Fibroblast of skin of left quadriceps (primary cell): ENCODE results near the gene SCCPDH.
"Not testable (repeated sequence)": the region's sequence is repeated elsewhere in the genome, so short reads cannot be mapped to it uniquely, and the experiment has no call there.

Source experiments
- DNase-seq, 2 experiments: peaks; one replicate each; pipeline ENCODE4 v3.0.0-alpha.2; 2013; ENCODE audit warnings: low read depth in 2 of 2

Gene SCCPDH

GRCh38 chr1:246705368-246705767 lies 18.8 kb upstream of the SCCPDH start:
- peak; percentile 94 to 95 for DNase-seq

- DNase-seq: no peak
These were observed 16.0 kb upstream of the SCCPDH start for GRCh38 chr1:246708166-246708565.

DNA sequence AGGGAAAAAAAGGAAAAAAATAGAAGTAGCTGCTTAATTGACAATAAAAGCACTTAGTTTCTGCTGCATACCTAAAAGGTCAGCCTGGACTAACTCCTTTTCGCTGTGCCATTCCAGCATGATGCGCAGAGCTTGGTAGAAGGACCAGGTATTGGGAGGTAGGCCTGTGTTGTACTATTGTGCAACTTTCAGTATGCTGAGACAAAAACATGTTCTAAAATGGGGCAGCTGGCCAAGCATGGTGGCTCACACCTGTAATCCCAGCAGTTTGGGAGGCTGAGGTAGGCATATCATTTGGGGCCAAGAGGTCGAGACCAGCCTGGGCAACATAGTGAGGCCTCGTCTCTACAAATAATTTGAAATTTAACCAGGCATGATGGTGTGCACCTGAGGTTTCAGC lies 15.0 kb upstream of the SCCPDH start:
- no peak for DNase-seq

GRCh38 chr1:246709835-246710234 lies 14.4 kb upstream of the SCCPDH start:
- DNase-seq: no peak

DNA sequence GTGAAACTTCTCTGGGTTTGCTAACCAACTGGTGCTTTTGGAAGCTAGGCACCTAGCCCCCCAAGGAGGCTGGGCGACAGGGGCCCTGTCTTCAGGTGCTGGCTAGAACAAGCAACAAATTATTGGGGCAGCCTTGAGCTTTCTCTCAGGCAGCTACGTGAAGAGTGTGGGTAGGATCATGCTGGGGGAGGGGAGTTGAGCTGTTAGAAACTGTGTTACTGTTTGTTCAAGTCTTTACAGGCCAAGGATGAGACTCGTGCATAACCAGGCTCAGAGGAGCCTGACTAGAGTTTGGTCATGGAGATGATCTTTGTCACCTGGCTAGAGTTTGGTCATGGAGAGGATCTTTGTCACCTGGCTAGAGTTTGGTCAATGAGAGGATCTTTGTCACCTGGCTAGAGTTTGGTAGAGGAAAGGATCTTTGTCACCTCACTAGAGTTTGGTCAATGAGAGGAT lies 12.6 kb upstream of the SCCPDH start:
- DNase-seq: no peak

- not testable (repeated sequence) for DNase-seq
These were observed 11.8 kb upstream of the SCCPDH start for GRCh38 chr1:246712428-246712827.

GRCh38 chr1:246719361-246719760 lies 4.8 kb upstream of the SCCPDH start:
- DNase-seq: not testable (repeated sequence)

DNA sequence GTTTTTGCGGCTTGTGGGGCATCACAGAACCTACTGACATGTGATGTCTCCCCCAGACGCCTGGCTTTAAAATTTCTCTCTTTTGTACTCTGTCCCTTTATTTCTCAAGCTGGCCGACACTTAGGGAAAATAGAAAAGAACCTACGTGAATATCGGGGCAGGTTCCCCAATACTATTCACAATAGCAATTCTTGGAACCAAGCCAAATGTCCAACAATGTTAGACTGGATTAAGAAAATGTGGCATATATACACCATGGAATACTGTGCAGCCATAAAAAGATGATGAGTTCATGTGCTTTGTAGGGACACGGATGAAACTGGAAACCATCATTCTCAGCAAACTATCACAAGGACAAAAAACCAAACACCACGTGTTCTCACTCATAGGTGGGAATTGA lies 3.4 kb upstream of the SCCPDH start:
- DNase-seq: not testable (repeated sequence)

- DNase-seq: no peak
These were observed 1.5 kb upstream of the SCCPDH start for GRCh38 chr1:246722720-246723119.

GRCh38 chr1:246724731-246725095 lies 504 bp downstream of the SCCPDH start:
- DNase-seq: no peak

DNA sequence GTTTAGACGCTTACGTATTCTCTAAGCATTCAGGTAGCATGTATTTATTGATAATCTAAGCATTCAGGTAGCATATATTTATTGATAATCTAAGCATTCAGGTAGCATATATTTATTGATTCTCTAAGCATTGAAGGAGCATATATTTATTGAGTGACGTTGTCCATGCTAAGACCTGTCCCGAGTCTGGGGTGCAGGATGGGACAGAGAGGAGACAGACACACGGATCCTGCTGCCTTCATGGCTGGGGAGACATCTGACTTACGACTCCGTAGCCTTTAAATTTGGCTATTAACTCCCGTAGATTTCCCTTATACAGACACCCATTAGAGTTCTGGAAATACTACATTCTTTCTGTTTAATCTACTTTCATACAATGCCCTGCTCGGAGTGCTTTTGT lies 982 bp downstream of the SCCPDH start:
- DNase-seq: no peak

DNA sequence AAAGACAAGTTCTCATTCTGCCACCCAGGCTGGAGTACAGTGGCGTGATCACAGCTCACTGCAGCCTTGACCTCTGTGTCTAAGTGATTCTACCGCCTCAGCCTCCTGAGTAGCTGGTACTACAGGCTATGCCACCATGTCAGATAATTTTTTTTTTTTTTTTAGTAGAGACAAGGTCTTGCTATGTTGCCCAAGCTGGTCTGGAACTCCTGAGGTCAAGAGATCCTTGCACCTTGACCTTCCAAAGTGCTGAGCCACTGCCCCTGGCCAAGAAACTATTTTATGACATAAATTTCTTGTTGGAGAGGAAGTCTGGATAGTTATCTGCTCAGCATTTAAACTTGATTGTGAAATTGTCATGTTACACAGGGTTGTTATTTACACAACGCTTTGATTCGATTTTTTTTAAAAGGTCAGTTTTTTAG lies 2.1 kb downstream of the SCCPDH start:
- DNase-seq: no peak

- DNase-seq: no peak
These were observed 2.7 kb downstream of the SCCPDH start for GRCh38 chr1:246726881-246727280.

GRCh38 chr1:246727594-246727993 lies 3.4 kb downstream of the SCCPDH start:
- no peak for DNase-seq

DNA sequence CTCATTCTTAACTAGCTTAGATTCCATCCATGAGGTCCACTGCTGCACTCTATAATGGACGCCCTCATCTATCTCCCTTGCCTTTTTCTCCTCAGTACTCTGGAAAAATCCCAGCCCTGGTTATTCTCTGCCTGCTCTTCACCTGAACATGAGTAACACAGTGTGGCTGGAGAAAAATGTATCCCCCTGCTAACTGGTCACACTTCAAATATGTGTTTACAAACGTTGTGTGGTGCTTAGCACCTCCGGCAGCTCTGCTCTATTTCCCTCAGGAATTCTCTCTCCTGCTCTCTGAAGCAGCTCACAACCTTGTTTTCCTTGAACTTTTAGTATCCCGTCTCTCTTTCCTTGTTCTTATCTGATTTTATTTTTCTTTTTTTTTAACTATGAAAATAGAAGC lies 4.1 kb downstream of the SCCPDH start:
- no peak for DNase-seq

- not testable (repeated sequence) for DNase-seq
These were observed 4.8 kb downstream of the SCCPDH start for GRCh38 chr1:246729040-246729439.

DNA sequence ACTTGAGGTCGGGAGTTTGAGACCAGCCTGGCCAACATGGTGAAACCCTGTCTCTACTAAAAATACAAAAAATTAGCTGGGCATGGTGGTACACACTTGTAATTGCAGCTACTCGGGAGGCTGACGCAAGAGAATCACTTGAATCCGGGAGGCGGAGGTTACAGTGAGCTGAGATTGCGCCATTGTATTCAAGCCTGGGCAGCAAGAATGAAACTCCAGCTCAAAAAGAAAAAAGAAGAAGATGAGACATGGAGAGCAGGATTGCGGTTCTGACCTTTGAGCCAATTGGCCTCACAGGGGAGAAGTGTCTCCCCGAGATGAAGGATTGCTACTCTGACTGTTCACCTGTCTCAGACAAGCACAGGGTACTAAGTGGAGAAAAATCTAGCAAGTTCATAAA lies 6.6 kb downstream of the SCCPDH start:
- DNase-seq: no peak

DNA sequence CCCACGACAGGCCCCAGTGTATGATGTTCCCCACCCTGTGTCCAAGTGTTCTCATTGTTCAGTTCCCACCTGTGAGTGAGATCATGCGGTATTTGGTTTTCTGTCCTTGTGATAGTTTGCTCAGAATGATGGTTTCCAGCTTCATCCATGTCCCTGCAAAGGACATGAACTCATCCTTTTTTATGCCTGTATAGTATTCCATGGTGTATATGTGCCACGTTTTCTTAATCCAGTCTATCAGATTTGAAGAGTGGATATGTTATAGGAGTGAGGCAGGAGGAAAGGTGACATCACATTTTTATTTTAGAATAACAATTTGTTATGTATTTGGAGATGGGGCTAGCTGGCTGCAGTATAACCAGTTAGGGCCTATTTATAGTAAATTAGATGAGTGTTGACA lies 7.7 kb downstream of the SCCPDH start:
- DNase-seq: not testable (repeated sequence)

GRCh38 chr1:246733704-246734103 lies 9.5 kb downstream of the SCCPDH start:
- DNase-seq: no peak

- DNase-seq: no peak
These were observed 10.7 kb downstream of the SCCPDH start for GRCh38 chr1:246734866-246735265.

DNA sequence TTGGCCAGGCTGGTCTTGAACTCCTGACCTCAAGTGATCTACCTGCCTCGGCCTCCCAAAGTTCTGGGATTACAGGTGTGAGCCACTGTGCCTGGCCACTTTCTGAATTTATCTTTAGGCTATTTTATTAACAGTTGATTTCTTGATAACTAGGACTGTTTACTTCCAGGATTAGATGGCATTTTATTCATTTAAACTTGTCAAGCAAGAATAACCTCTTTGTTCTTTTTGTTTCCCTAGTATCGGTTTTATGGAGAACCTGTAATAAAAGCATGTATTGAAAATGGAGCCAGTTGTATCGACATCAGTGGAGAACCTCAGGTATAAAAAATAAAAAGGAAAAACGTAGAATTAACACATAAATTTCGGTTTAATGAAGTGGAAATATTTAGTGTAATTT lies 11.5 kb downstream of the SCCPDH start:
- no peak for DNase-seq

- DNase-seq: no peak
These were observed 18.2 kb downstream of the SCCPDH start for GRCh38 chr1:246742396-246742795.

GRCh38 chr1:246746155-246746554 lies 21.9 kb downstream of the SCCPDH start:
- DNase-seq: not testable (repeated sequence)

GRCh38 chr1:246748006-246748405 lies 23.8 kb downstream of the SCCPDH start:
- DNase-seq: no peak

GRCh38 chr1:246748867-246749266 lies 24.7 kb downstream of the SCCPDH start:
- no peak for DNase-seq
